GM19351 (cell line): ENCODE data around the gene CHRM5.
A peak's percentile ranks its signal among the peaks of the same experiment; 100 is the strongest.
"Not testable (repeated sequence)": the region's sequence is repeated elsewhere in the genome, so short reads cannot be mapped to it uniquely, and the experiment has no call there.

Experiments
- ATAC-seq: cut with Tn5 transposase; IDR thresholded peaks from one replicate; pipeline ENCODE4 v1.9.1; 2021; ENCODE audit warnings: mild to moderate bottlenecking, moderate library complexity; ENCODE audit not compliant: unreplicated experiment

Gene CHRM5

GRCh38 chr15:34038023-34038870 is 70.0 kb downstream of the CHRM5 start:
- ATAC-seq = peak; percentile 67

GRCh38 chr15:34038871-34039789 is 70.8 kb downstream of the CHRM5 start, which contains the start of gene AVEN:
TSS of gene AVEN (minus strand) at chr15:34039204. CDS start at chr15:34039046, 158 bp downstream.
- peak; percentile 40 for ATAC-seq

GRCh38 chr15:34039790-34040113 is 71.5 kb downstream of the CHRM5 start:
- ATAC-seq = no peak

GRCh38 chr15:34043391-34043790 is 75.1 kb downstream of the CHRM5 start:
- no peak for ATAC-seq

GRCh38 chr15:34043813-34044212 is 75.5 kb downstream of the CHRM5 start:
- no peak for ATAC-seq

GRCh38 chr15:34046471-34047145 is 78.3 kb downstream of the CHRM5 start:
- no peak for ATAC-seq

- no peak for ATAC-seq
These were observed 79.8 kb downstream of the CHRM5 start for GRCh38 chr15:34047893-34048775.

- no peak for ATAC-seq
These were observed 80.8 kb downstream of the CHRM5 start for GRCh38 chr15:34049112-34049511.

- not testable (repeated sequence) for ATAC-seq
These were observed 82.1 kb downstream of the CHRM5 start for GRCh38 chr15:34050385-34050784.

- no peak for ATAC-seq
These were observed 85.9 kb downstream of the CHRM5 start for GRCh38 chr15:34054081-34054707.

- no peak for ATAC-seq
These were observed 87.7 kb downstream of the CHRM5 start for GRCh38 chr15:34055868-34056595.

GRCh38 chr15:34056911-34057310 is 88.6 kb downstream of the CHRM5 start:
- no peak for ATAC-seq

- ATAC-seq = no peak
These were observed 91.2 kb downstream of the CHRM5 start for GRCh38 chr15:34059476-34059875.

GRCh38 chr15:34059946-34060345 is 91.6 kb downstream of the CHRM5 start:
- no peak for ATAC-seq

GRCh38 chr15:34064438-34064837 is 96.1 kb downstream of the CHRM5 start:
- ATAC-seq = no peak

- ATAC-seq = no peak
These were observed 97.0 kb downstream of the CHRM5 start for GRCh38 chr15:34065261-34065660.

GRCh38 chr15:34065941-34066340 is 97.6 kb downstream of the CHRM5 start:
- no peak for ATAC-seq

- ATAC-seq = no peak
These were observed 101.7 kb downstream of the CHRM5 start for GRCh38 chr15:34070003-34070402.

GRCh38 chr15:34076785-34077184 is 108.5 kb downstream of the CHRM5 start:
- no peak for ATAC-seq
